Kidney epithelial cell (primary cell): ENCODE measurements around the gene PCA3. TPM values are rescaled to one million over a fixed set of nuclear protein-coding genes. Genes with fewer than 3 reads are reported as not detected.

Experiments used
- DNase-seq: peaks from one replicate; pipeline ENCODE4 v3.0.0-alpha.2; 2010; ENCODE audit warnings: low read depth
- H3K27me3 ChIP-seq: 2 replicates; pipeline ENCODE4 v1.6.0; 2011; ENCODE audit warnings: low read length; ENCODE audit not compliant: control insufficient read depth, insufficient read depth
- H3K36me3 ChIP-seq: 2 replicates; pipeline ENCODE4 v1.5.1; 2011; ENCODE audit warnings: low read length; ENCODE audit not compliant: control insufficient read depth, insufficient read depth
- H3K4me3 ChIP-seq: 2 replicates; pipeline ENCODE4 v1.5.1; 2011; ENCODE audit warnings: low read depth, mild to moderate bottlenecking, control low read depth, low read length
- CTCF ChIP-seq: IDR thresholded peaks from 2 replicates; pipeline ENCODE4 v1.5.1; 2011; ENCODE audit warnings: mild to moderate bottlenecking, moderate library complexity, low read length, control low read depth, inconsistent platforms; ENCODE audit not compliant: insufficient read depth, poor library complexity, severe bottlenecking
- total RNA-seq: library from RNA; depleted of rRNA; stranded (reverse); fragments of >200 nt; gene quantifications from 2 replicates; pipeline ENCODE4 v1.2.3, GENCODE V29; 2015

Gene PCA3
- total RNA-seq, 1 donor from 2014 or later: not detected

GRCh38 chr9:76787677-76788076, 23.4 kb downstream of the PCA3 start:
- TF ChIP-seq CTCF: no peak

GRCh38 chr9:76789840-76790239, 25.6 kb downstream of the PCA3 start:
- H3K27me3 ChIP-seq: no peaks in the 10 kb centered on the region
- DNase-seq: no peak
- no peaks in the 10 kb centered on the region for H3K36me3 ChIP-seq
- TF ChIP-seq CTCF: no peak
- H3K4me3 ChIP-seq: no peak overlapping the region

More at GRCh38 chr9:76787677-76788076, 23.4 kb downstream of the PCA3 start:
- no peak for DNase-seq
- no peak overlapping the region for H3K4me3 ChIP-seq
- no peaks in the 10 kb centered on the region for H3K27me3 ChIP-seq
- no peaks in the 10 kb centered on the region for H3K36me3 ChIP-seq

- Histone ChIP-seq H3K4me3 (no peak overlapping the region), H3K27me3 (peaks cover 2% of the 10 kb centered on the region), H3K36me3 (no peaks in the 10 kb centered on the region)
- no peak for DNase-seq
- no peak for TF ChIP-seq CTCF
Measured at GRCh38 chr9:76793784-76794431, 29.7 kb downstream of the PCA3 start.

- Histone ChIP-seq H3K4me3 (no peak overlapping the region), H3K27me3 (peaks cover 2% of the 10 kb centered on the region), H3K36me3 (no peaks in the 10 kb centered on the region)
- DNase-seq: no peak
- TF ChIP-seq CTCF: no peak
Measured at GRCh38 chr9:76796296-76796695, 32.1 kb downstream of the PCA3 start.

- Histone ChIP-seq H3K4me3 (no peak overlapping the region), H3K36me3 (no peaks in the 10 kb centered on the region), H3K27me3 (peaks cover 2% of the 10 kb centered on the region)
- TF ChIP-seq CTCF: no peak
- no peak for DNase-seq
Measured at GRCh38 chr9:76798527-76798926, 34.3 kb downstream of the PCA3 start.

- no peak for TF ChIP-seq CTCF
- DNase-seq: no peak
- H3K27me3 ChIP-seq: peaks cover 4% of the 10 kb centered on the region
- H3K36me3 ChIP-seq: no peaks in the 10 kb centered on the region
- H3K4me3 ChIP-seq: no peak overlapping the region
Measured at GRCh38 chr9:76799473-76799872, 35.2 kb downstream of the PCA3 start.
